Mesodermal cell (in vitro differentiated cells): ENCODE measurements around the gene FKBP10.
A peak's percentile ranks its signal among the peaks of the same experiment; 100 is the strongest.

ENCODE experiments used
- H3K27ac ChIP-seq: 2 replicates; pipeline ENCODE4 v1.7.0; 2013; ENCODE audit warnings: mild to moderate bottlenecking, low read depth, low read length, moderate library complexity; ENCODE audit not compliant: severe bottlenecking
- H3K36me3 ChIP-seq: 2 replicates; pipeline ENCODE4 v1.7.1; 2013; ENCODE audit warnings: mild to moderate bottlenecking, low read length, moderate library complexity; ENCODE audit not compliant: control insufficient read depth, insufficient read depth
- H3K4me1 ChIP-seq: one replicate; pipeline ENCODE4 v1.7.1; 2013; ENCODE audit warnings: mild to moderate bottlenecking, low read length; ENCODE audit not compliant: insufficient read depth, control insufficient read depth, poor library complexity, severe bottlenecking
- H3K4me3 ChIP-seq: 2 replicates; pipeline ENCODE4 v1.7.0; 2013; ENCODE audit warnings: low read length, control low read depth, mild to moderate bottlenecking; ENCODE audit not compliant: insufficient read depth, poor library complexity, severe bottlenecking; ENCODE audit errors: extremely low read depth
- H3K9me3 ChIP-seq: 2 replicates; pipeline ENCODE4 v1.7.1; 2013; ENCODE audit warnings: mild to moderate bottlenecking, low read length, moderate library complexity; ENCODE audit not compliant: control insufficient read depth
- whole genome bisulfite sequencing, 2 experiments: methylation state at CpG; one replicate each; pipeline ENCODE4 v1.1.5; 2013; ENCODE audit warnings: missing lambda C conversion rate in 2 of 2; ENCODE audit not compliant: insufficient coverage in 2 of 2; 5-methylcytosine and 5-hydroxymethylcytosine counted together

The FKBP10 gene

DNA sequence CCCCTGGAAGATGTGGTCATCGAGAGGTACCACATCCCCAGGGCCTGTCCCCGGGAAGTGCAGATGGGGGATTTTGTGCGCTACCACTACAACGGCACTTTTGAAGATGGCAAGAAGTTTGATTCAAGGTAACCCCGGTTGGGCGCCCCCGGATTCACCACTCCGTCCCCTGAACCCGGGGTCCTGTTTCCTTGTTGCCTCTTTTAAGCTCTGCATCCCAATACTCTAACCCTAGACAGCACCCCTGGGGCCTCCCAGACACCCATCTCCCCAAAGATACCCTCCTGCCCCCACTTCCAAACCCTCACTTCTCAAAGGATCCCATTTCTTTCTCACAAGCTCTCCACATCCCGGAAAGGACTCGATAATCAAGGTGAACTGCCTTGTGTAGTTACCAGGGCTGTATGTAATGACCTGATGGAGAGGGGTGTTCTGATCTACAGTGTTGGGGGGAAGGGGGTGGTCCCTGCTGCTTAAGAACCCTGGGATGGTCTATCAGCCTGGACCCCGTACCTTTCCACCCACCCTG lies 412 bp downstream of the FKBP10 start:
- WGBS, 2 experiments = 0% methylated on average over 8 to 9 of the region's 12 CpGs
- Histone ChIP-seq H3K4me1 (peaks cover 9% of the 10 kb centered on the region), H3K36me3 (peaks cover 44% of the 10 kb centered on the region), H3K27ac (peak overlapping the region; percentile 89), H3K9me3 (no peaks in the 10 kb centered on the region), H3K4me3 (peak overlapping the region; percentile 86)

DNA sequence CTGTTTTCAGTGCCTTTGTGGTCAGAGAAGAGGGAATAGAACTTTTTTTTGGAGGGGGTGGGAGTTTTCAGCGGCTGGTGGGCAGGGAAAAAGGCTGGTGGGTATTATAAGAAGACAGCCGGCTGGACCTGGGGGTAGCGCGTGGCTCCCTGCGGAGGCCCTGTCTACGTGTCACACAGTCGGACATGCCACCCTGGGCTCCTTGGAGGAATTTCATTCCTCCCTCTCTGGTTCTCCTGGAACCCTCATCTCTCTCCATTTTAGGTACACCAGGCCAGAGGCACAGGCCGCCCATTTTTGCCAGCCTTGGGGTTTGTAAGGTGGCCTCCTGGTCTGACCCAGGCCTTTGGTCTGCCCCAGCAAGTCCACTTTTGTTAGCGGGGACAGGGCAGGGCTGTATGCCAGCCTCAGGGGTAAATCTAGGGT lies 908 bp downstream of the FKBP10 start:
- Histone ChIP-seq H3K4me3 (peak overlapping the region; percentile 86), H3K27ac (peak overlapping the region; percentile 89), H3K9me3 (no peaks in the 10 kb centered on the region), H3K4me1 (peaks cover 9% of the 10 kb centered on the region), H3K36me3 (peaks cover 42% of the 10 kb centered on the region)
- 14 to 25% methylated on average over 8 to 9 of the region's 9 CpGs for WGBS, 2 experiments

DNA sequence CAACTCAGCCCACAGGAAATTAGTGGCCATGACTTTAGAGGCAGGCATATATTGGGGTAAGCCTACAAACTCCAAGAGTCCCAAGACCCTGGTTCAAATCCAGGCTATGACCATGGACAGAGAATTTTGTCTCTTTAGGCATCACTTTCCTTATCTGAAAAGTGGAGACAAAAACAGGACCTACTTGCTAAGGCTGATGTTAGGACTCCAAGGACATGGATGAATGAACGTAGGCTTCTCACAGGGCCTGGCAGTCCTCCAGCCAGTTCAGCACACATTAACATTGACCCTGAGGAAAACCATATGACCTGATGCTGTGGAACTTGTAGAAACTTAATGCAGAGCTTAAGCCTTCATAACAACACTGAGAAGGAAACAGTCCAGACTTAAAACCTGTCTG lies 1.4 kb downstream of the FKBP10 start:
- peak overlapping the region; percentile 86 for H3K4me3 ChIP-seq
- 83 to 100% methylated on average over 1 of the region's 1 CpG for WGBS, 2 experiments
- no peaks in the 10 kb centered on the region for H3K9me3 ChIP-seq
- peaks cover 42% of the 10 kb centered on the region for H3K36me3 ChIP-seq
- peaks cover 9% of the 10 kb centered on the region for H3K4me1 ChIP-seq
- peak overlapping the region; percentile 89 for H3K27ac ChIP-seq

DNA sequence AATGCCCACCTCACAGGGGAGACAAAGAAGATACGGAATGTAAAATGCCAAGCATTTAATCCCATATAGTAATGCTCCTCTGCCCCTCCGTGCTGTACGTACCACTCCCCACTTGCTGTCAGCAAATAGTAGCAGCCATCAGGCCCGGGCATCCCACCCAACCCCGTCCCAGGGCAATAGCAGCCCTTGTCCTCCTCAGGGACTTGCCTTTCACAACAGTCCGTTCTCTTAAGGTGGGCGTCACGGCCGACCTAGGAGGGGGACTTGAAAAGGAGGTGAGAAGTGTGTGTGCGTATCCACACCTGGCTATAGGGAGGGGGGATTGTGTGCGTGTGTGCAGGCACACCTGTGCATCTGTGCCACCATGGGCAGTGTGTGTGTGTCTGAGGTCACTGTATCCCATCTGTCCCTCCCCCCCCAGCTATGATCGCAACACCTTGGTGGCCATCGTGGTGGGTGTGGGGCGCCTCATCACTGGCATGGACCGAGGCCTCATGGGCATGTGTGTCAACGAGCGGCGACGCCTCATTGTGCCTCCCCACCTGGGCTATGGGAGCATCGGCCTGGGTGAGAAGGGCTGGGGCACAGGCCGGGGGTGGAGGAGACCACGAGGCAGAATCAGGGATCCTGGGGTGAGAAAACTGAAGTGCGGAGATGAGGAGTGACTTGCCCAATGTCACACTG lies 4.0 kb downstream of the FKBP10 start:
- Histone ChIP-seq H3K9me3 (no peaks in the 10 kb centered on the region), H3K4me3 (no peak overlapping the region), H3K36me3 (peaks cover 55% of the 10 kb centered on the region), H3K27ac (no peak overlapping the region), H3K4me1 (peaks cover 9% of the 10 kb centered on the region)
- WGBS, 2 experiments = 93 to 97% methylated on average over 17 to 21 of the region's 23 CpGs

DNA sequence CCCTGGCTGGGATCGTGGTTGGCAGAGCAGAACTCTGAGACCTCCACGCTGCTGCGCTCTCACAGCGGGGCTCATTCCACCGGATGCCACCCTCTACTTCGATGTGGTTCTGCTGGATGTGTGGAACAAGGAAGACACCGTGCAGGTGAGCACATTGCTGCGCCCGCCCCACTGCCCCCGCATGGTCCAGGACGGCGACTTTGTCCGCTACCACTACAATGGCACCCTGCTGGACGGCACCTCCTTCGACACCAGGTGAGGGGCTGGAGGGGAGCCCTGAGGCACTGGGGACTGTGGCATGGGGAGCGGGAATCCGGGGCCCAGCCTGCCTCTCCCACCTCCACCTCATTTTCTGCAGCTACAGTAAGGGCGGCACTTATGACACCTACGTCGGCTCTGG lies 5.2 kb downstream of the FKBP10 start:
- H3K36me3 ChIP-seq = peaks cover 65% of the 10 kb centered on the region
- no peak overlapping the region for H3K27ac ChIP-seq
- no peak overlapping the region for H3K4me3 ChIP-seq
- H3K4me1 ChIP-seq = peaks cover 9% of the 10 kb centered on the region
- H3K9me3 ChIP-seq = no peaks in the 10 kb centered on the region
- WGBS, 2 experiments = 96 to 99% methylated on average over 15 to 17 of the region's 20 CpGs

DNA sequence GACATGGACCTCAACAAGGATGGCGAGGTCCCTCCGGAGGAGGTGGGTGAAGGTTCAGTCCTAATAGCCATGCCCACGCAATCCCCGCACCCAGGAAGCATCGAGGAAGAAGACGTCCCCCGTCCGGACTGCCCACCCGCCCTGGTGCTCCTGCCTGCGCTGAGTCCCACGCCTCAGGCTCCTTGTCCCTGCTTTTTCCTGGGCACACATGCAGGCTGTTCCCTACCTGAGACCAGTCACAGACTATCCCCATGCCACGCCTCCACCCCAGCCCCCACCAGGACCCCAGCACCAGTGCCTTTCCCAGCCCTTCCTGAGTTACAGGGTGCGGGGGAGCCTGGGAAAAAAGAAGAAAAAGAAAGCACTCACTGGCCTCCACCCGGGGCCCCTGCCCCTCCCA lies 9.0 kb downstream of the FKBP10 start:
- Histone ChIP-seq H3K9me3 (no peaks in the 10 kb centered on the region), H3K27ac (peak overlapping the region; percentile 8), H3K36me3 (peaks cover 75% of the 10 kb centered on the region), H3K4me3 (no peak overlapping the region), H3K4me1 (no peaks in the 10 kb centered on the region)
- 87 to 97% methylated on average over 6 to 11 of the region's 14 CpGs for WGBS, 2 experiments

DNA sequence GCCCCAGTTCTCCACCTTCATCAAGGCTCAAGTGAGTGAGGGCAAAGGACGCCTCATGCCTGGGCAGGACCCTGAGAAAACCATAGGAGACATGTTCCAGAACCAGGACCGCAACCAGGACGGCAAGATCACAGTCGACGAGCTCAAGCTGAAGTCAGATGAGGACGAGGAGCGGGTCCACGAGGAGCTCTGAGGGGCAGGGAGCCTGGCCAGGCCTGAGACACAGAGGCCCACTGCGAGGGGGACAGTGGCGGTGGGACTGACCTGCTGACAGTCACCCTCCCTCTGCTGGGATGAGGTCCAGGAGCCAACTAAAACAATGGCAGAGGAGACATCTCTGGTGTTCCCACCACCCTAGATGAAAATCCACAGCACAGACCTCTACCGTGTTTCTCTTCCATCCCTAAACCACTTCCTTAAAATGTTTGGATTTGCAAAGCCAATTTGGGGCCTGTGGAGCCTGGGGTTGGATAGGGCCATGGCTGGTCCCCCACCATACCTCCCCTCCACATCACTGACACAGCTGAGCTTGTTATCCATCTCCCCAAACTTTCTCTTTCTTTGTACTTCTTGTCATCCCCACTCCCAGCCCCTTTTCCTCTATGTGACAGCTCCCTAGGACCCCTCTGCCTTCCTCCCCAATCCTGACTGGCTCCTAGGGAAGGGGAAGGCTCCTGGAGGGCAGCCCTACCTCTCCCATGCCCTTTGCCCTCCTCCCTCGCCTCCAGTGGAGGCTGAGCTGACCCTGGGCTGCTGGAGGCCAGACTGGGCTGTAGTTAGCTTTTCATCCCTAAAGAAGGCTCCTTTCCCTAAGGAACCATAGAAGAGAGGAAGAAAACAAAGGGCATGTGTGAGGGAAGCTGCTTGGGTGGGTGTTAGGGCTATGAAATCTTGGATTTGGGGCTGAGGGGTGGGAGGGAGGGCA lies 9.7 kb downstream of the FKBP10 start:
- no peak overlapping the region for H3K4me3 ChIP-seq
- peaks cover 71% of the 10 kb centered on the region for H3K36me3 ChIP-seq
- H3K27ac ChIP-seq = peak overlapping the region; percentile 29
- no peaks in the 10 kb centered on the region for H3K4me1 ChIP-seq
- WGBS, 2 experiments = 94 to 98% methylated on average over 10 to 12 of the region's 12 CpGs
- no peaks in the 10 kb centered on the region for H3K9me3 ChIP-seq

DNA sequence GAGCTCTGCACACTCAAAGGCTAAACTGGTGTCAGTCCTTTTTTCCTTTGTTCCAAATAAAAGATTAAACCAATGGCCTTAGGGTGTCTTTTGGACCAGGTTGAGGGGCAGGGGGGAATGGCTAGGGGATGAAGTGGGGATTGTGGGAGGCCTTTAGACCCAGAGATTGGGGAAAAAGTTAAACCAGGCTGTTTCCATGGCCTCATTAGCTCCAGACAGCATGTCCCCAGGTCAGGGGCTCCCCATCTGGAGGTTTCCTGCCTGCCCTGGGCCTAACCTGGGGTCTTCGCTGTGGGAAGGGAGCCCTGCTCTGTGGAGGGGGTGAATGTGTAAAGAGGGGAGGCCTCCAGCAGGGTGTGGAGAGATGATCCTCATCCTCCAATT lies 10.3 kb downstream of the FKBP10 start:
- peaks cover 71% of the 10 kb centered on the region for H3K36me3 ChIP-seq
- no CpG with 5 or more reads among the region's 1 CpG for WGBS, 2 experiments
- no peaks in the 10 kb centered on the region for H3K9me3 ChIP-seq
- no peaks in the 10 kb centered on the region for H3K4me1 ChIP-seq
- no peak overlapping the region for H3K27ac ChIP-seq
- no peak overlapping the region for H3K4me3 ChIP-seq

DNA sequence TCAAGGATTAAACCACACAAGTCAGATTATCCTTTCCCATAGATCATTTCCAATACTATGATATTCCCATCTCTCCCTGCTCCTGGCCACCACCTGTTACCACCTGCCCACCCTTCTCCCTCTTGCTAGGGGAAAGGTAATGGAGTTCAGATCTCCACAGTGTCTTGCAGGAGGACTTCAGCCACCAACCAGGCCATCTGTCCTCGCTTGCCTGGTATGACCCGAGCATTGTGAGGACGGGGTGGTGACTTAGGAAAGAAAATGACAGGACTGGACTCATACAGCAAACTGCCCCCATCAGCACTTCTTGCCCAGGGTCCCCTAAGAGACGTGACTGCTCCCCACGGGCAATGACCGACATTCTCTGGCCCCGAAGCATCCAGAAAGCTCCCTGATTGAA lies 10.8 kb downstream of the FKBP10 start:
- Histone ChIP-seq H3K4me3 (no peak overlapping the region), H3K27ac (no peak overlapping the region), H3K4me1 (no peaks in the 10 kb centered on the region), H3K36me3 (peaks cover 72% of the 10 kb centered on the region), H3K9me3 (no peaks in the 10 kb centered on the region)
- 81 to 97% methylated on average over 4 to 7 of the region's 7 CpGs for WGBS, 2 experiments

DNA sequence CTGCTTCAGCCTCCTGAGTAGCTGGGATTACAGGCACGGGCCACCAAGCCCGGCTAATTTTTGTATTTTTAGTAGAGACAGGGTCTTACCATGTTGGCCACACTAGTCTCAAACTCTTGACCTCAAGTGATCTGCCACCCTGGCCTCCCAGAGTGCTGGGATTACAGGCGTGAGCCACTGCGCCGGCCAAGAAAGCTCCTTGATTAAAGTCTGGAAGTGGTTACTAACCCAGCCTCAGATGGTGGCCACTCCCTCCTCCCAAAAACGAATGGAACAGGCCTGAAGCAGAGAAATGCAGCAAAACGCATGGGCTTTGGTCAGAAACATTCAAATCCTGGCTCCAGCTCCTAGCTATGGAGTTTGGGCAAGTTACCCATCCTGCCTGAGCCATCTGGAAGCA lies 11.3 kb downstream of the FKBP10 start:
- no peak overlapping the region for H3K4me3 ChIP-seq
- H3K4me1 ChIP-seq = no peaks in the 10 kb centered on the region
- 64 to 81% methylated on average over 5 to 6 of the region's 7 CpGs for WGBS, 2 experiments
- H3K27ac ChIP-seq = peak overlapping the region; percentile 23
- peaks cover 74% of the 10 kb centered on the region for H3K36me3 ChIP-seq
- no peaks in the 10 kb centered on the region for H3K9me3 ChIP-seq
